PC-9 (cell line): ENCODE data around the gene ALDH4A1.

Experiments
- CTCF ChIP-seq: fragments of 200-600 bp; sonication (generic); conservative IDR thresholded peaks from 2 replicates; pipeline ENCODE4 v1.6.1; 2017; ENCODE audit warnings: mixed run types, antibody characterized with exemption, mild to moderate bottlenecking, moderate library complexity
- EZH2 ChIP-seq: fragments of 200-600 bp; sonication (generic); IDR thresholded peaks from 2 replicates; pipeline ENCODE4 v1.8.0; 2017; ENCODE audit warnings: antibody characterized with exemption, low read depth

- no peak for TF ChIP-seq CTCF
- TF ChIP-seq EZH2, result no peak
Measured at GRCh38 chr1:18936471-18936813, 34.1 kb upstream of the ALDH4A1 start.
